Tibial artery (tissue), 4 donors: ENCODE measurements around the gene GPR155.

Source experiments
- DNase-seq, 2 donors: peaks; one replicate each; pipeline ENCODE4 v3.0.0-alpha.2; 2019
- H3K27ac ChIP-seq, 2 donors: fragments of 200-600 bp; sonication (generic) in 1 of 2; 1 replicate in 1 of 2; 2 replicates in 1 of 2; pipeline ENCODE4 v1.5.1; 2018 to 2019; ENCODE audit warnings: mild to moderate bottlenecking in 1 of 2
- H3K27me3 ChIP-seq, 2 donors: fragments of 200-600 bp; sonication (generic) in 1 of 2; one replicate each; pipeline versions ENCODE4 v1.5.1 to v1.6.0; 2016 to 2019
- H3K36me3 ChIP-seq, 3 donors: fragments of 200-600 bp; sonication (generic) in 2 of 3; one replicate each; pipeline ENCODE4 v1.5.1; 2016 to 2019; ENCODE audit warnings: mild to moderate bottlenecking in 2 of 3
- H3K4me1 ChIP-seq, 4 donors: fragments of 200-600 bp; sonication (generic) in 2 of 4; 1 replicate in 3 of 4; 2 replicates in 1 of 4; pipeline ENCODE4 v1.5.1; 2016 to 2019
- H3K4me3 ChIP-seq, 2 donors: fragments of 200-600 bp; sonication (generic) in 1 of 2; 1 replicate in 1 of 2; 2 replicates in 1 of 2; pipeline ENCODE4 v1.5.1; 2018 to 2019; ENCODE audit warnings: mild to moderate bottlenecking in 2 of 2
- H3K9me3 ChIP-seq, 3 donors: fragments of 200-600 bp; sonication (generic) in 1 of 3; one replicate each; pipeline ENCODE4 v1.5.1; 2016 to 2019
- CTCF ChIP-seq, 2 experiments: fragments of 200-600 bp in 1 of 2; fragments of 450-650 bp in 1 of 2; IDR thresholded peaks; one replicate each; pipeline ENCODE4 v1.5.1; 2017 to 2019; ENCODE audit warnings: antibody characterized with exemption in 2 of 2, mild to moderate bottlenecking in 1 of 2, moderate library complexity in 1 of 2
- intact Hi-C: fragments of 100-400 bp; cut with DNase I; formaldehyde crosslinking; loops from one replicate; pipeline ENCODE4 v1.15.0; 2023; ENCODE audit warnings: low total_unique reads

The GPR155 gene

DNA sequence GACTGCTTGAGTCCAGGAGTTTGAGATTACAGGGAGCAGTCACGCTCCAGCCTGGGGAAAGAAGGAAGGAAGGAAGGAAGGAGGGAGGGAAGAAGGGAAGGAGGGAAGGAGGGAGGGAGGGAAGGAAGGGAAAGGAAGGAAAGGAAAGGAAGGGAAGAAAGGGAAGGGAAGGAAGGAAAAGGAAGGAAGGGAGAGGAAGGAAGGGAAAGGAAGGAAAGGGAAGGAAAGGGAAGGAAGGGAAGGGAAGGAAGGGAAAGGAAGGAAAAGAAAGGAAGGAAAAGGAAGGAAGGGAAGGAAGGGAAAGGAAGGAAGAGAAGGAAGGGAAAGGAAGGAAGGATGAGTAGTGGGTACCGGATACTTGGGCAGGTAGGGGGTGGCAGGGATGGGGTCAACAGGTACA is 32.3 kb downstream of the GPR155 start:
- Histone ChIP-seq H3K4me3 (no peak overlapping the region), H3K27ac (no peak overlapping the region), H3K27me3 (no peaks in the 10 kb centered on the region), H3K36me3 (peaks cover 13 to 42% (median 27%) of the 10 kb centered on the region in 3 donors), H3K4me1 (no peaks in the 10 kb centered on the region), H3K9me3 (no peaks in the 10 kb centered on the region)
- no peak for TF ChIP-seq CTCF (IDR thresholded peaks at IDR 0.05)
- DNase-seq = no peak
- intact Hi-C loops = no loop called here

- Histone ChIP-seq H3K27ac (no peak overlapping the region), H3K36me3 (peaks cover 6 to 24% (median 11%) of the 10 kb centered on the region in 3 donors), H3K27me3 (no peaks in the 10 kb centered on the region), H3K4me3 (no peak overlapping the region), H3K9me3 (no peaks in the 10 kb centered on the region), H3K4me1 (peaks cover 0 to 7% (median 2%) of the 10 kb centered on the region in 4 donors)
- intact Hi-C loops = no loop called here
- no peak for TF ChIP-seq CTCF (IDR thresholded peaks at IDR 0.05)
- DNase-seq = no peak
Measured at GRCh38 chr2:174450021-174450816, 36.6 kb downstream of the GPR155 start.

GRCh38 chr2:174449033-174449432 is 37.8 kb downstream of the GPR155 start:
- no peak for DNase-seq
- Histone ChIP-seq H3K27ac (no peak overlapping the region), H3K4me1 (peaks cover 0 to 14% (median 6%) of the 10 kb centered on the region in 4 donors), H3K4me3 (no peak overlapping the region), H3K27me3 (no peaks in the 10 kb centered on the region), H3K9me3 (no peaks in the 10 kb centered on the region), H3K36me3 (peaks cover 6 to 24% (median 11%) of the 10 kb centered on the region in 3 donors)
- intact Hi-C loops = no loop called here
- TF ChIP-seq CTCF (IDR thresholded peaks at IDR 0.05) = no peak

DNA sequence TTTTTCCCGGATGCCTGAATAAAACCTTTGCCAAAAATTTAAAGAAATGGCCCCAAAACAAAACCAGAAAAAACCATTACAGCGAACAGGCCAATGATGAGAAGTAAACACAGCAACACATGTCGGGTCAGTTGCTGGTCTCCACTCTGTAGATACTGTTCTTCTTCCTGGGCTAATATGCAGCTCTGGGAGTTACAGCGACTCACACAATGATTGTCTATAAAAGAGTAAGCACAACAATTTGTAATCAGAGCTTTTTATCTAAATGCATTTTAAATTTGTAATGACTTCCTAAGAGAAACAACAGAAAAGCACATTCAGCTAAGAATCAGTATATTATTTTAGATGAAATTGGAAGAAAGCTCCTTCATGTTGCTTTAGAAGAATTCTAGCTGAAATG is 40.3 kb downstream of the GPR155 start:
- Histone ChIP-seq H3K36me3 (peaks cover 0 to 16% (median 14%) of the 10 kb centered on the region in 3 donors), H3K27me3 (no peaks in the 10 kb centered on the region), H3K4me1 (peaks cover 0 to 24% (median 9%) of the 10 kb centered on the region in 4 donors), H3K4me3 (no peak overlapping the region), H3K9me3 (no peaks in the 10 kb centered on the region), H3K27ac (no peak overlapping the region)
- intact Hi-C loops = no loop called here
- no peak for DNase-seq
- TF ChIP-seq CTCF (IDR thresholded peaks at IDR 0.05) = no peak

- no peaks in the 10 kb centered on the region for H3K27me3 ChIP-seq
- intact Hi-C loops = no loop called here
- peaks cover 0 to 24% (median 9%) of the 10 kb centered on the region in 4 donors for H3K4me1 ChIP-seq
- H3K27ac ChIP-seq = peak overlapping the region in 1 of 2 donors; percentile 8
- H3K4me3 ChIP-seq = no peak overlapping the region
- peaks cover 0 to 16% (median 15%) of the 10 kb centered on the region in 3 donors for H3K36me3 ChIP-seq
- no peak for DNase-seq
- no peaks in the 10 kb centered on the region for H3K9me3 ChIP-seq
- no peak for TF ChIP-seq CTCF (IDR thresholded peaks at IDR 0.05)
Measured at GRCh38 chr2:174445248-174445647, 41.6 kb downstream of the GPR155 start.
